Pons (tissue), 1 donor: ENCODE measurements around the gene MYT1.
"Not testable (repeated sequence)": the region's sequence is repeated elsewhere in the genome, so short reads cannot be mapped to it uniquely, and the experiment has no call there.

Experiments used
- DNase-seq: peaks from one replicate; pipeline ENCODE4 v3.0.0-alpha.2; 2016; ENCODE audit warnings: low spot score

The MYT1 gene

GRCh38 chr20:64166721-64167615 lies 2.7 kb downstream of the MYT1 start:
- DNase-seq = no peak

- no peak for DNase-seq
Measured at GRCh38 chr20:64167676-64168075, 3.4 kb downstream of the MYT1 start.

- DNase-seq = no peak
Measured at GRCh38 chr20:64168381-64169090, 4.3 kb downstream of the MYT1 start.

- no peak for DNase-seq
Measured at GRCh38 chr20:64169091-64169560, 4.9 kb downstream of the MYT1 start.

- DNase-seq = no peak
Measured at GRCh38 chr20:64171211-64171610, 7.0 kb downstream of the MYT1 start.

GRCh38 chr20:64173116-64173515 lies 8.9 kb downstream of the MYT1 start:
- DNase-seq = no peak

GRCh38 chr20:64176551-64176950 lies 12.3 kb downstream of the MYT1 start:
- peak; percentile 60 for DNase-seq

- DNase-seq = no peak
Measured at GRCh38 chr20:64176971-64177370, 12.7 kb downstream of the MYT1 start.

GRCh38 chr20:64177384-64177783 lies 13.1 kb downstream of the MYT1 start:
- no peak for DNase-seq

- DNase-seq = no peak
Measured at GRCh38 chr20:64177787-64178186, 13.5 kb downstream of the MYT1 start.

GRCh38 chr20:64178925-64179324 lies 14.7 kb downstream of the MYT1 start:
- not testable (repeated sequence) for DNase-seq

GRCh38 chr20:64179805-64180204 lies 15.6 kb downstream of the MYT1 start:
- DNase-seq = no peak

- DNase-seq = no peak
Measured at GRCh38 chr20:64180673-64181072, 16.4 kb downstream of the MYT1 start.

GRCh38 chr20:64181391-64181790 lies 17.1 kb downstream of the MYT1 start:
- DNase-seq = no peak

GRCh38 chr20:64182146-64182865 lies 18.1 kb downstream of the MYT1 start:
- DNase-seq = no peak

GRCh38 chr20:64183313-64183712 lies 19.1 kb downstream of the MYT1 start:
- no peak for DNase-seq

- DNase-seq = no peak
Measured at GRCh38 chr20:64184795-64185194, 20.5 kb downstream of the MYT1 start.

- DNase-seq = no peak
Measured at GRCh38 chr20:64185276-64185900, 21.1 kb downstream of the MYT1 start.

GRCh38 chr20:64186071-64186598 lies 21.9 kb downstream of the MYT1 start:
- no peak for DNase-seq

GRCh38 chr20:64187213-64187612 lies 23.0 kb downstream of the MYT1 start:
- not testable (repeated sequence) for DNase-seq

GRCh38 chr20:64188091-64188490 lies 23.8 kb downstream of the MYT1 start:
- no peak for DNase-seq
